SK-N-SH treated with all-trans-retinoic acid at 6 μM for 48 hours (cell line): ENCODE results near the gene ASIC4.

Experiments used
- ATAC-seq: fragments of 200-7000 bp; cut with Tn5 transposase; 3 replicates; pipeline ENCODE4 v1.9.1; 2020; ENCODE audit warnings: mild to moderate bottlenecking, moderate library complexity
- ARNTL ChIP-seq: fragments of 450-650 bp; formaldehyde crosslinking; IDR thresholded peaks from 2 replicates; pipeline ENCODE4 v1.5.0; 2020; ENCODE audit warnings: low read depth, mild to moderate bottlenecking, moderate library complexity, borderline replicate concordance
- BACH2 ChIP-seq: fragments of 250-450 bp; sonication (Bioruptor Pico); IDR thresholded peaks from 2 replicates; pipeline ENCODE4 v1.9.0; 2021; ENCODE audit warnings: mild to moderate bottlenecking, borderline replicate concordance
- CSDC2 ChIP-seq: fragments of 250-450 bp; sonication (Bioruptor Pico); IDR thresholded peaks from 2 replicates; pipeline ENCODE4 v1.5.0; 2020; ENCODE audit warnings: mild to moderate bottlenecking, moderate library complexity
- ESRRG ChIP-seq: fragments of 250-450 bp; sonication (Bioruptor Pico); IDR thresholded peaks from 2 replicates; pipeline ENCODE4 v1.6.1; 2021; ENCODE audit warnings: mild to moderate bottlenecking
- GLIS3 ChIP-seq: fragments of 250-450 bp; sonication (Bioruptor Pico); IDR thresholded peaks from 2 replicates; pipeline ENCODE4 v1.5.0; 2020; ENCODE audit warnings: mild to moderate bottlenecking, moderate library complexity
- ISL1 ChIP-seq: fragments of 250-450 bp; sonication (Bioruptor Pico); IDR thresholded peaks from 2 replicates; pipeline ENCODE4 v2.1.2; 2022; ENCODE audit warnings: mild to moderate bottlenecking, moderate library complexity
- OSR1 ChIP-seq: fragments of 250-450 bp; sonication (Bioruptor Pico); IDR thresholded peaks from 2 replicates; pipeline ENCODE4 v1.8.0; 2022; ENCODE audit warnings: moderate library complexity, mild to moderate bottlenecking, inconsistent platforms
- PPARA ChIP-seq: fragments of 250-450 bp; sonication (Bioruptor Pico); IDR thresholded peaks from 2 replicates; pipeline ENCODE4 v1.5.0; 2020; ENCODE audit warnings: mild to moderate bottlenecking, borderline replicate concordance
- RARB ChIP-seq: fragments of 250-450 bp; sonication (Bioruptor Pico); IDR thresholded peaks from 2 replicates; pipeline ENCODE4 v1.8.0; 2021; ENCODE audit warnings: mild to moderate bottlenecking, moderate library complexity
- SNAI2 ChIP-seq: fragments of 250-450 bp; sonication (Bioruptor Pico); IDR thresholded peaks from 2 replicates; pipeline ENCODE4 v1.5.0; 2020; ENCODE audit warnings: mild to moderate bottlenecking, moderate library complexity
- TCF4 ChIP-seq: fragments of 250-450 bp; sonication (Bioruptor Pico); IDR thresholded peaks from 2 replicates; pipeline ENCODE4 v1.8.0; 2021; ENCODE audit warnings: mild to moderate bottlenecking, moderate library complexity, borderline replicate concordance
- TOX ChIP-seq: fragments of 250-450 bp; sonication (Bioruptor Pico); IDR thresholded peaks from 2 replicates; pipeline ENCODE4 v1.8.0; 2021; ENCODE audit warnings: mild to moderate bottlenecking, moderate library complexity, borderline replicate concordance
- ZC3H10 ChIP-seq: fragments of 250-450 bp; sonication (Bioruptor Pico); IDR thresholded peaks from 2 replicates; pipeline ENCODE4 v1.5.1; 2021; ENCODE audit warnings: mild to moderate bottlenecking, moderate library complexity
- ZFP3 ChIP-seq: fragments of 250-450 bp; sonication (Bioruptor Pico); IDR thresholded peaks from 2 replicates; pipeline ENCODE4 v1.5.0; 2020; ENCODE audit warnings: mild to moderate bottlenecking, moderate library complexity
- ZFP30 ChIP-seq: fragments of 450-650 bp; formaldehyde crosslinking; IDR thresholded peaks from 2 replicates; pipeline ENCODE4 v1.5.0; 2022; ENCODE audit warnings: mild to moderate bottlenecking, moderate library complexity
- ZNF565 ChIP-seq: fragments of 450-650 bp; formaldehyde crosslinking; conservative IDR thresholded peaks from 2 replicates; pipeline ENCODE4 v1.5.0; 2020; ENCODE audit warnings: low read depth, mild to moderate bottlenecking, moderate library complexity
- ZNF8 ChIP-seq: fragments of 450-650 bp; formaldehyde crosslinking; IDR thresholded peaks from 2 replicates; pipeline ENCODE4 v1.5.0; 2020; ENCODE audit warnings: mild to moderate bottlenecking, moderate library complexity
- TF ChIP-seq, protein P1 (sequence below): fragments of 250-450 bp; sonication (Bioruptor Pico); IDR thresholded peaks from 2 replicates; pipeline ENCODE4 v1.8.0; 2020; ENCODE audit warnings: mild to moderate bottlenecking, moderate library complexity, borderline replicate concordance
- TF ChIP-seq, protein P2 (sequence below): fragments of 250-450 bp; sonication (Bioruptor Pico); IDR thresholded peaks from 2 replicates; pipeline ENCODE4 v1.5.1; 2021; ENCODE audit warnings: mild to moderate bottlenecking, moderate library complexity
- TF ChIP-seq, protein P3 (sequence below): fragments of 250-450 bp; sonication (Bioruptor Pico); IDR thresholded peaks from 2 replicates; pipeline ENCODE4 v1.8.0; 2021; ENCODE audit warnings: low read depth, mild to moderate bottlenecking, moderate library complexity, borderline replicate concordance
- TF ChIP-seq, protein P4 (sequence below): fragments of 250-450 bp; sonication (Bioruptor Pico); IDR thresholded peaks from 2 replicates; pipeline ENCODE4 v1.5.1; 2020; ENCODE audit warnings: low read depth, mild to moderate bottlenecking, moderate library complexity
- TF ChIP-seq, protein P5 (sequence below): fragments of 250-450 bp; sonication (Bioruptor Pico); IDR thresholded peaks from 2 replicates; pipeline ENCODE4 v1.5.0; 2020; ENCODE audit warnings: mild to moderate bottlenecking, moderate library complexity

ASIC4 gene

DNA sequence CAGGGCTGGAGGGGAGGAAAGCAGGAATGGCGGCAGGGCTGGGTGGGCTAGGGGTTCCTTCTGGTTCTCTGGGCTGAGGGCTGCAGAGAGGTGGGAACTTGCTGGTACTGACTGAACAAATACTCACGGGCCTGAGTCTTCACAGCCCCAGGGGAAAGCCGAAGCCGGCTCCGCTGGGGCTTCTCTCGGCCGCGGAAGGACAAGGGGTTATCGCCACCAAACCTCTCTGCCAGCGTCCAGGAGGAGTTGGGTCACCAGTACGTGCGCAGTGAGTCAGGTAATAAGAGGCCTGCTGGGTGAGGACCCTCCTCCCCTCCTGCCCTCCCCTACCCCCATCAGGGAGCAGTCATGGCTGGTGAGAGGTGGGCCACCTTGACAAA lies 29.1 kb upstream of the ASIC4 start:
- no peak for ATAC-seq
- TF ChIP-seq, protein P1, sequence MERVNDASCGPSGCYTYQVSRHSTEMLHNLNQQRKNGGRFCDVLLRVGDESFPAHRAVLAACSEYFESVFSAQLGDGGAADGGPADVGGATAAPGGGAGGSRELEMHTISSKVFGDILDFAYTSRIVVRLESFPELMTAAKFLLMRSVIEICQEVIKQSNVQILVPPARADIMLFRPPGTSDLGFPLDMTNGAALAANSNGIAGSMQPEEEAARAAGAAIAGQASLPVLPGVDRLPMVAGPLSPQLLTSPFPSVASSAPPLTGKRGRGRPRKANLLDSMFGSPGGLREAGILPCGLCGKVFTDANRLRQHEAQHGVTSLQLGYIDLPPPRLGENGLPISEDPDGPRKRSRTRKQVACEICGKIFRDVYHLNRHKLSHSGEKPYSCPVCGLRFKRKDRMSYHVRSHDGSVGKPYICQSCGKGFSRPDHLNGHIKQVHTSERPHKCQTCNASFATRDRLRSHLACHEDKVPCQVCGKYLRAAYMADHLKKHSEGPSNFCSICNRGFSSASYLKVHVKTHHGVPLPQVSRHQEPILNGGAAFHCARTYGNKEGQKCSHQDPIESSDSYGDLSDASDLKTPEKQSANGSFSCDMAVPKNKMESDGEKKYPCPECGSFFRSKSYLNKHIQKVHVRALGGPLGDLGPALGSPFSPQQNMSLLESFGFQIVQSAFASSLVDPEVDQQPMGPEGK: no peak
- TF ChIP-seq PPARA (no peak), CSDC2 (CRISPR knock-in tag) (no peak), ZFP30 (CRISPR knock-in tag) (no peak), OSR1 (CRISPR knock-in tag) (no peak), ZFP3 (CRISPR knock-in tag) (no peak), SNAI2 (CRISPR knock-in tag) (no peak), ZNF8 (CRISPR knock-in tag) (no peak), ZNF565 (CRISPR knock-in tag) (no peak), ISL1 (CRISPR knock-in tag) (no peak)
- TF ChIP-seq, protein P2, sequence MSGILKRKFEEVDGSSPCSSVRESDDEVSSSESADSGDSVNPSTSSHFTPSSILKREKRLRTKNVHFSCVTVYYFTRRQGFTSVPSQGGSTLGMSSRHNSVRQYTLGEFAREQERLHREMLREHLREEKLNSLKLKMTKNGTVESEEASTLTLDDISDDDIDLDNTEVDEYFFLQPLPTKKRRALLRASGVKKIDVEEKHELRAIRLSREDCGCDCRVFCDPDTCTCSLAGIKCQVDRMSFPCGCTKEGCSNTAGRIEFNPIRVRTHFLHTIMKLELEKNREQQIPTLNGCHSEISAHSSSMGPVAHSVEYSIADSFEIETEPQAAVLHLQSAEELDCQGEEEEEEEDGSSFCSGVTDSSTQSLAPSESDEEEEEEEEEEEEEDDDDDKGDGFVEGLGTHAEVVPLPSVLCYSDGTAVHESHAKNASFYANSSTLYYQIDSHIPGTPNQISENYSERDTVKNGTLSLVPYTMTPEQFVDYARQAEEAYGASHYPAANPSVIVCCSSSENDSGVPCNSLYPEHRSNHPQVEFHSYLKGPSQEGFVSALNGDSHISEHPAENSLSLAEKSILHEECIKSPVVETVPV (CRISPR knock-in tag): no peak
- TF ChIP-seq, protein P3, sequence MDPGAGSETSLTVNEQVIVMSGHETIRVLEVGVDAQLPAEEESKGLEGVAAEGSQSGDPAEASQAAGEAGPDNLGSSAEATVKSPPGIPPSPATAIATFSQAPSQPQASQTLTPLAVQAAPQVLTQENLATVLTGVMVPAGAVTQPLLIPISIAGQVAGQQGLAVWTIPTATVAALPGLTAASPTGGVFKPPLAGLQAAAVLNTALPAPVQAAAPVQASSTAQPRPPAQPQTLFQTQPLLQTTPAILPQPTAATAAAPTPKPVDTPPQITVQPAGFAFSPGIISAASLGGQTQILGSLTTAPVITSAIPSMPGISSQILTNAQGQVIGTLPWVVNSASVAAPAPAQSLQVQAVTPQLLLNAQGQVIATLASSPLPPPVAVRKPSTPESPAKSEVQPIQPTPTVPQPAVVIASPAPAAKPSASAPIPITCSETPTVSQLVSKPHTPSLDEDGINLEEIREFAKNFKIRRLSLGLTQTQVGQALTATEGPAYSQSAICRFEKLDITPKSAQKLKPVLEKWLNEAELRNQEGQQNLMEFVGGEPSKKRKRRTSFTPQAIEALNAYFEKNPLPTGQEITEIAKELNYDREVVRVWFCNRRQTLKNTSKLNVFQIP (CRISPR knock-in tag): no peak
- TF ChIP-seq, protein P4, sequence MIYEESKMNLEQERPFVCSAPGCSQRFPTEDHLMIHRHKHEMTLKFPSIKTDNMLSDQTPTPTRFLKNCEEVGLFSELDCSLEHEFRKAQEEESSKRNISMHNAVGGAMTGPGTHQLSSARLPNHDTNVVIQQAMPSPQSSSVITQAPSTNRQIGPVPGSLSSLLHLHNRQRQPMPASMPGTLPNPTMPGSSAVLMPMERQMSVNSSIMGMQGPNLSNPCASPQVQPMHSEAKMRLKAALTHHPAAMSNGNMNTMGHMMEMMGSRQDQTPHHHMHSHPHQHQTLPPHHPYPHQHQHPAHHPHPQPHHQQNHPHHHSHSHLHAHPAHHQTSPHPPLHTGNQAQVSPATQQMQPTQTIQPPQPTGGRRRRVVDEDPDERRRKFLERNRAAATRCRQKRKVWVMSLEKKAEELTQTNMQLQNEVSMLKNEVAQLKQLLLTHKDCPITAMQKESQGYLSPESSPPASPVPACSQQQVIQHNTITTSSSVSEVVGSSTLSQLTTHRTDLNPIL: no peak

DNA sequence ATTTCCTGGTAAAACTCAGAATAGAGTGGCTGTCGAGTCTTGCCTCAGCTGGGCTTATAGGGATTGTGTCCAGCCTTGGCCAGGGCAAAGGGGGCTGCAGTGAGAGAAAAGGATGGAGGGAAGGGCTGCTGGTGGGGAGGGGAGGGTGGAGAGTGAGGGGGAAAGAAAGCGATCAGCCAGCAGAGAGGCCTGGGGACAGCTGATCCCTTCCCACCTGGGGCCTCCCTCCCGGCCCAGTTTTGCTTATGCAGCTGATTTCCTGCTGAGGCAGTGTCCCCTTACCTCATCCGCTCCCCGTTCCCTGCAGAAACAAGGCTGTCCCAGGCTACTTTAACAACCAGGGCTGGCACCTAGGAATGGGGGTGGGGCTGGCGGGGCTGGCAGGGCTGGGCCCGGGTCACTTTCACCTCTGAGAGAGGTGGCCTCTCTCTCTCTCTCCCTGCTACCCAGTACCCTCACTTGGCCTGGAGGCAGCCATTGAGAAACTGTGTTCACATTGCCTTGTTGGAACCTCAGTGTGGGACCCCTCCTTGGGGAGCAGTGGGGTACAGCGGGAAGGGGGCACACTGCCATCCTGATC lies 27.8 kb upstream of the ASIC4 start:
- no peak for ATAC-seq
- TF ChIP-seq GLIS3 (CRISPR knock-in tag) (no peak), CSDC2 (CRISPR knock-in tag) (no peak), RARB (no peak), ZNF8 (CRISPR knock-in tag) (no peak), ZFP3 (CRISPR knock-in tag) (no peak), TCF4 (CRISPR knock-in tag) (no peak), ZFP30 (CRISPR knock-in tag) (no peak), ARNTL (CRISPR knock-in tag) (no peak), ESRRG (CRISPR knock-in tag) (no peak), PPARA (no peak), ZC3H10 (no peak), BACH2 (CRISPR knock-in tag) (no peak), TOX (CRISPR knock-in tag) (no peak), OSR1 (CRISPR knock-in tag) (no peak), ISL1 (CRISPR knock-in tag) (no peak)
- TF ChIP-seq, protein P5, sequence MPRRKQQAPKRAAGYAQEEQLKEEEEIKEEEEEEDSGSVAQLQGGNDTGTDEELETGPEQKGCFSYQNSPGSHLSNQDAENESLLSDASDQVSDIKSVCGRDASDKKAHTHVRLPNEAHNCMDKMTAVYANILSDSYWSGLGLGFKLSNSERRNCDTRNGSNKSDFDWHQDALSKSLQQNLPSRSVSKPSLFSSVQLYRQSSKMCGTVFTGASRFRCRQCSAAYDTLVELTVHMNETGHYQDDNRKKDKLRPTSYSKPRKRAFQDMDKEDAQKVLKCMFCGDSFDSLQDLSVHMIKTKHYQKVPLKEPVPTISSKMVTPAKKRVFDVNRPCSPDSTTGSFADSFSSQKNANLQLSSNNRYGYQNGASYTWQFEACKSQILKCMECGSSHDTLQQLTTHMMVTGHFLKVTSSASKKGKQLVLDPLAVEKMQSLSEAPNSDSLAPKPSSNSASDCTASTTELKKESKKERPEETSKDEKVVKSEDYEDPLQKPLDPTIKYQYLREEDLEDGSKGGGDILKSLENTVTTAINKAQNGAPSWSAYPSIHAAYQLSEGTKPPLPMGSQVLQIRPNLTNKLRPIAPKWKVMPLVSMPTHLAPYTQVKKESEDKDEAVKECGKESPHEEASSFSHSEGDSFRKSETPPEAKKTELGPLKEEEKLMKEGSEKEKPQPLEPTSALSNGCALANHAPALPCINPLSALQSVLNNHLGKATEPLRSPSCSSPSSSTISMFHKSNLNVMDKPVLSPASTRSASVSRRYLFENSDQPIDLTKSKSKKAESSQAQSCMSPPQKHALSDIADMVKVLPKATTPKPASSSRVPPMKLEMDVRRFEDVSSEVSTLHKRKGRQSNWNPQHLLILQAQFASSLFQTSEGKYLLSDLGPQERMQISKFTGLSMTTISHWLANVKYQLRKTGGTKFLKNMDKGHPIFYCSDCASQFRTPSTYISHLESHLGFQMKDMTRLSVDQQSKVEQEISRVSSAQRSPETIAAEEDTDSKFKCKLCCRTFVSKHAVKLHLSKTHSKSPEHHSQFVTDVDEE (CRISPR knock-in tag): no peak
- TF ChIP-seq, protein P1: no peak
- TF ChIP-seq, protein P4: no peak
- TF ChIP-seq, all 23 proteins: peak for 0
